Activated naive CD4-positive, alpha-beta T cell treated with anti-CD3 and anti-CD28 coated beads, Interleukin-2, amount 50 U/mL, for 24 hours (primary cell): ENCODE data around the gene ASPG.

Experiments
- H3K27ac Mint-ChIP-seq: one replicate; pipeline ENCODE4 v1.8.0; 2021; ENCODE audit warnings: mild to moderate bottlenecking, mixed read lengths
- H3K27me3 Mint-ChIP-seq: one replicate; pipeline ENCODE4 v1.8.0; 2021; ENCODE audit warnings: mixed read lengths
- H3K36me3 Mint-ChIP-seq: one replicate; pipeline ENCODE4 v1.8.0; 2021; ENCODE audit warnings: mixed read lengths
- H3K4me1 Mint-ChIP-seq: one replicate; pipeline ENCODE4 v1.8.0; 2021; ENCODE audit warnings: mixed read lengths
- H3K4me3 Mint-ChIP-seq: one replicate; pipeline ENCODE4 v1.8.0; 2021; ENCODE audit warnings: mild to moderate bottlenecking, mixed read lengths
- H3K9me3 Mint-ChIP-seq: one replicate; pipeline ENCODE4 v1.8.0; 2021; ENCODE audit warnings: mixed read lengths

ASPG gene

GRCh38 chr14:104105822-104106470 lies 20.4 kb downstream of the ASPG start:
- H3K36me3 Mint-ChIP-seq, result no peaks in the 10 kb centered on the region
- H3K27me3 Mint-ChIP-seq, result no peaks in the 10 kb centered on the region
- H3K4me3 Mint-ChIP-seq, result no peak overlapping the region
- no peak overlapping the region for H3K27ac Mint-ChIP-seq
- H3K9me3 Mint-ChIP-seq, result no peaks in the 10 kb centered on the region
- H3K4me1 Mint-ChIP-seq, result no peaks in the 10 kb centered on the region

GRCh38 chr14:104106471-104106991 lies 21.0 kb downstream of the ASPG start:
- no peak overlapping the region for H3K4me3 Mint-ChIP-seq
- no peaks in the 10 kb centered on the region for H3K9me3 Mint-ChIP-seq
- H3K27me3 Mint-ChIP-seq, result no peaks in the 10 kb centered on the region
- H3K4me1 Mint-ChIP-seq, result no peaks in the 10 kb centered on the region
- H3K27ac Mint-ChIP-seq, result no peak overlapping the region
- no peaks in the 10 kb centered on the region for H3K36me3 Mint-ChIP-seq

- no peaks in the 10 kb centered on the region for H3K27me3 Mint-ChIP-seq
- no peaks in the 10 kb centered on the region for H3K4me1 Mint-ChIP-seq
- H3K27ac Mint-ChIP-seq, result no peak overlapping the region
- no peaks in the 10 kb centered on the region for H3K9me3 Mint-ChIP-seq
- H3K36me3 Mint-ChIP-seq, result no peaks in the 10 kb centered on the region
- H3K4me3 Mint-ChIP-seq, result no peak overlapping the region
Measured at GRCh38 chr14:104107101-104107581, 21.6 kb downstream of the ASPG start.

- Mint-ChIP-seq H3K27me3 (no peaks in the 10 kb centered on the region), H3K27ac (no peak overlapping the region), H3K36me3 (no peaks in the 10 kb centered on the region), H3K4me1 (no peaks in the 10 kb centered on the region), H3K9me3 (no peaks in the 10 kb centered on the region), H3K4me3 (no peak overlapping the region)
Measured at GRCh38 chr14:104107611-104108569, 22.4 kb downstream of the ASPG start.

- no peaks in the 10 kb centered on the region for H3K27me3 Mint-ChIP-seq
- H3K36me3 Mint-ChIP-seq, result no peaks in the 10 kb centered on the region
- no peaks in the 10 kb centered on the region for H3K4me1 Mint-ChIP-seq
- no peak overlapping the region for H3K4me3 Mint-ChIP-seq
- H3K27ac Mint-ChIP-seq, result no peak overlapping the region
- no peaks in the 10 kb centered on the region for H3K9me3 Mint-ChIP-seq
Measured at GRCh38 chr14:104108570-104109541, 23.4 kb downstream of the ASPG start.

- H3K4me3 Mint-ChIP-seq, result no peak overlapping the region
Measured at GRCh38 chr14:104109731-104110361, 24.3 kb downstream of the ASPG start.

GRCh38 chr14:104110491-104111209 lies 25.1 kb downstream of the ASPG start:
- no peaks in the 10 kb centered on the region for H3K36me3 Mint-ChIP-seq
- no peaks in the 10 kb centered on the region for H3K9me3 Mint-ChIP-seq
- no peaks in the 10 kb centered on the region for H3K4me1 Mint-ChIP-seq
- H3K27ac Mint-ChIP-seq, result no peak overlapping the region
- peaks cover 5% of the 10 kb centered on the region for H3K27me3 Mint-ChIP-seq
- no peak overlapping the region for H3K4me3 Mint-ChIP-seq

More at GRCh38 chr14:104109731-104110361, 24.3 kb downstream of the ASPG start:
- no peak overlapping the region for H3K27ac Mint-ChIP-seq
- no peaks in the 10 kb centered on the region for H3K9me3 Mint-ChIP-seq
- H3K27me3 Mint-ChIP-seq, result peaks cover 1% of the 10 kb centered on the region
- H3K36me3 Mint-ChIP-seq, result no peaks in the 10 kb centered on the region
- no peaks in the 10 kb centered on the region for H3K4me1 Mint-ChIP-seq

- no peaks in the 10 kb centered on the region for H3K9me3 Mint-ChIP-seq
- H3K36me3 Mint-ChIP-seq, result no peaks in the 10 kb centered on the region
- H3K4me1 Mint-ChIP-seq, result no peaks in the 10 kb centered on the region
- no peak overlapping the region for H3K27ac Mint-ChIP-seq
- H3K4me3 Mint-ChIP-seq, result no peak overlapping the region
- peaks cover 10% of the 10 kb centered on the region for H3K27me3 Mint-ChIP-seq
Measured at GRCh38 chr14:104111301-104112112, 26.0 kb downstream of the ASPG start.

- peaks cover 10% of the 10 kb centered on the region for H3K27me3 Mint-ChIP-seq
- H3K27ac Mint-ChIP-seq, result no peak overlapping the region
- no peaks in the 10 kb centered on the region for H3K36me3 Mint-ChIP-seq
- no peaks in the 10 kb centered on the region for H3K9me3 Mint-ChIP-seq
- no peaks in the 10 kb centered on the region for H3K4me1 Mint-ChIP-seq
- no peak overlapping the region for H3K4me3 Mint-ChIP-seq
Measured at GRCh38 chr14:104112113-104112505, 26.6 kb downstream of the ASPG start.

- H3K4me3 Mint-ChIP-seq, result no peak overlapping the region
Measured at GRCh38 chr14:104112609-104113571, 27.4 kb downstream of the ASPG start.

GRCh38 chr14:104113631-104114420 lies 28.3 kb downstream of the ASPG start:
- Mint-ChIP-seq H3K27ac (no peak overlapping the region), H3K4me3 (no peak overlapping the region), H3K4me1 (no peaks in the 10 kb centered on the region), H3K9me3 (no peaks in the 10 kb centered on the region), H3K27me3 (peaks cover 16% of the 10 kb centered on the region), H3K36me3 (no peaks in the 10 kb centered on the region)

More at GRCh38 chr14:104112609-104113571, 27.4 kb downstream of the ASPG start:
- no peak overlapping the region for H3K27ac Mint-ChIP-seq
- H3K4me1 Mint-ChIP-seq, result no peaks in the 10 kb centered on the region
- no peaks in the 10 kb centered on the region for H3K36me3 Mint-ChIP-seq
- peaks cover 12% of the 10 kb centered on the region for H3K27me3 Mint-ChIP-seq
- H3K9me3 Mint-ChIP-seq, result no peaks in the 10 kb centered on the region
